Measurements from ENCODE around the gene RPS16. TPM values are rescaled to one million over a fixed set of nuclear protein-coding genes. Genes with fewer than 3 reads are reported as not detected.

RPS16 gene
- total and polyA plus RNA-seq, 9 of the 15 experiments (the other 6 are each of a cell fraction or from before 2014, with no cell fraction given), result 82.6 to 3,671 (median 2,204) TPM

GRCh38 chr19:39445196-39446111, 9.7 kb upstream of the RPS16 start, which contains the start of gene SUPT5H (continued):
- TF ChIP-seq VEZF1 (CRISPR knock-in tag; IDR thresholded peaks at IDR 0.05) (peak; percentile 41; the same call in 1 of the 2 replicates), HOMEZ (CRISPR knock-in tag; IDR thresholded peaks at IDR 0.05) (no peak), SRSF3 (IDR thresholded peaks at IDR 0.05; ENCODE audit: insufficient read depth, low read length) (no peak), MCM2 (IDR thresholded peaks at IDR 0.05; ENCODE audit: low read depth) (no peak), HMGXB4 (CRISPR knock-in tag; IDR thresholded peaks at IDR 0.05) (no peak), SNIP1 (IDR thresholded peaks at IDR 0.05; ENCODE audit: low read depth) (no peak), JUND (IDR thresholded peaks at IDR 0.05; ENCODE audit: borderline replicate concordance, low read depth, low read length) (peak; percentile 45; the same call in 1 of the 2 replicates), JUND (tag; IDR thresholded peaks at IDR 0.05; ENCODE audit: borderline replicate concordance, low read depth, low read length) (no peak; the same call in 2 of the 3 replicates), ZNF184 (CRISPR knock-in tag; IDR thresholded peaks at IDR 0.05) (no peak), SREBF2 (CRISPR knock-in tag; IDR thresholded peaks at IDR 0.05) (no peak), CREB1 (IDR thresholded peaks at IDR 0.05) (peak; percentile 83), CREB1 (CRISPR knock-in tag; IDR thresholded peaks at IDR 0.05) (peak; percentile 72), BMI1 (IDR thresholded peaks at IDR 0.05; ENCODE audit: low read length) (no peak), BRD4 (IDR thresholded peaks at IDR 0.05) (no peak), FOXA3 (CRISPR knock-in tag; conservative IDR thresholded peaks at IDR 0.05 in 1 of 2, IDR thresholded peaks at IDR 0.05 in 1 of 2) (no peak), HES1 (IDR thresholded peaks at IDR 0.05; ENCODE audit: low read depth) (no peak), CEBPZ (IDR thresholded peaks at IDR 0.05; ENCODE audit: borderline replicate concordance, low read depth, low read length) (no peak), ARID1B (IDR thresholded peaks at IDR 0.05) (peak; percentile 48; the same call in 1 of the 2 replicates)

Data from K562 (cell line).